HepG2 (cell line): ENCODE measurements around the gene BZW1. TPM values are rescaled to one million over a fixed set of nuclear protein-coding genes. Genes with fewer than 3 reads are reported as not detected.

Experiments
- ATAC-seq: fragments of 200-7000 bp; cut with Tn5 transposase; 3 replicates; pipeline ENCODE4 v1.9.1; 2020; ENCODE audit warnings: mild to moderate bottlenecking, moderate library complexity
- BruUV-seq: library from RNA; stranded (reverse); fragments of 400-500 nt; replicated peaks from 2 replicates; lab custom pipeline; 2021; lab: Mats Ljungman, UMichigan
- CTCF ChIA-PET: fragments of 300-600 bp; formaldehyde crosslinking; extraction: SDS; loops from one replicate; lab custom pipeline; 2021; ENCODE audit warnings: low total read pairs, inconsistent platforms, low intra/inter-chr PET ratio; lab: Yijun Ruan, JAX
- POLR2A ChIA-PET: fragments of 350-600 bp; sonication (Branson Sonifier 250); formaldehyde crosslinking; loops from one replicate; lab custom pipeline; 2020; ENCODE audit warnings: antibody characterized with exemption, inconsistent platforms; lab: Yijun Ruan, JAX
- DNase-seq: peaks from one replicate; pipeline ENCODE4 v3.0.0-alpha.2; 2015; ENCODE audit warnings: low spot score
- FAIRE-seq: peaks from 3 replicates; lab custom pipeline; 2011; peaks lifted over from hg19 to GRCh38; lab: Jason Lieb, UNC
- H2AFZ ChIP-seq: one replicate; pipeline ENCODE4 v1.6.1; 2011; ENCODE audit warnings: low read length, inconsistent platforms
- H3K27ac ChIP-seq: fragments of 300-600 bp; 3 replicates; pipeline ENCODE4 v1.8.0; 2011; ENCODE audit warnings: mixed run types, mild to moderate bottlenecking, mixed read lengths, low read length, inconsistent platforms; ENCODE audit not compliant: insufficient read depth; ENCODE audit errors: extremely low read length
- H3K27me3 ChIP-seq, 2 experiments: fragments of 200-600 bp in 1 of 2; 2 replicates in 1 of 2; 3 replicates in 1 of 2; pipeline versions ENCODE4 v1.6.0 to v1.8.0; 2011; ENCODE audit warnings: low read length in 2 of 2, mild to moderate bottlenecking in 2 of 2, moderate library complexity in 2 of 2, inconsistent platforms in 1 of 2; ENCODE audit not compliant: insufficient read depth in 2 of 2, control insufficient read depth in 1 of 2
- H3K36me3 ChIP-seq, 2 experiments: fragments of 200-600 bp in 1 of 2; replicated peaks in 1 of 2; 2 replicates in 1 of 2; 3 replicates in 1 of 2; pipeline versions ENCODE4 v1.5.1 to v1.8.0; 2011; ENCODE audit warnings: low read length in 2 of 2, inconsistent platforms in 1 of 2; ENCODE audit not compliant: insufficient read depth in 2 of 2, control insufficient read depth in 1 of 2
- H3K4me1 ChIP-seq: 2 replicates; pipeline ENCODE4 v1.5.1; 2012; ENCODE audit warnings: low read length, inconsistent platforms; ENCODE audit not compliant: insufficient read depth
- H3K4me2 ChIP-seq: 2 replicates; pipeline ENCODE4 v1.6.0; 2011; ENCODE audit warnings: low read depth, low read length, inconsistent platforms
- H3K4me3 ChIP-seq, 3 experiments: fragments of 200-600 bp in 1 of 3; sonication (generic), shearing (Covaris generic) in 1 of 3; replicated peaks in 1 of 3; 2 replicates each; pipeline ENCODE4 v1.5.1; 2011 to 2016; ENCODE audit warnings: low read length in 3 of 3, inconsistent platforms in 2 of 3, low read depth in 2 of 3, mild to moderate bottlenecking in 2 of 3, control low read depth in 1 of 3, mixed read lengths in 1 of 3; ENCODE audit not compliant: insufficient read depth in 1 of 3
- H3K79me2 ChIP-seq: one replicate; pipeline ENCODE4 v1.6.1; 2011; ENCODE audit warnings: low read length, inconsistent platforms; ENCODE audit not compliant: insufficient read depth
- H3K9ac ChIP-seq: 2 replicates; pipeline ENCODE4 v1.6.0; 2011; ENCODE audit warnings: mild to moderate bottlenecking, low read depth, low read length, inconsistent platforms; ENCODE audit not compliant: insufficient read depth
- H3K9me3 ChIP-seq: 2 replicates; pipeline ENCODE4 v1.5.1; 2012; ENCODE audit warnings: mild to moderate bottlenecking, low read length
- H4K20me1 ChIP-seq: 2 replicates; pipeline ENCODE4 v1.6.0; 2011; ENCODE audit warnings: inconsistent platforms, mild to moderate bottlenecking, low read length, moderate library complexity; ENCODE audit not compliant: insufficient read depth
- DR1 ChIP-seq: sonication (generic); formaldehyde crosslinking; IDR thresholded peaks from 2 replicates; pipeline ENCODE4 v1.8.0; 2021; ENCODE audit warnings: mild to moderate bottlenecking, missing genetic modification reagents, inconsistent platforms
- ELF4 ChIP-seq: sonication (generic); formaldehyde crosslinking; IDR thresholded peaks from 2 replicates; pipeline ENCODE4 v1.5.0; 2020; ENCODE audit warnings: missing genetic modification reagents, mild to moderate bottlenecking, moderate library complexity, borderline replicate concordance
- MED1 ChIP-seq: sonication (generic); formaldehyde crosslinking; IDR thresholded peaks from 2 replicates; pipeline ENCODE4 v1.4.0; 2020; ENCODE audit warnings: missing genetic modification reagents
- PITX1 ChIP-seq: sonication (generic); formaldehyde crosslinking; IDR thresholded peaks from 2 replicates; pipeline ENCODE4 v1.5.1; 2020; ENCODE audit warnings: mild to moderate bottlenecking, missing genetic modification reagents
- REXO4 ChIP-seq: sonication (generic); formaldehyde crosslinking; IDR thresholded peaks from 2 replicates; pipeline ENCODE4 v1.8.0; 2022; ENCODE audit warnings: missing genetic modification reagents, mild to moderate bottlenecking, borderline replicate concordance
- ZMYM3 ChIP-seq: sonication (generic); formaldehyde crosslinking; IDR thresholded peaks from 2 replicates; pipeline ENCODE4 v1.5.1; 2020; ENCODE audit warnings: mild to moderate bottlenecking, missing genetic modification reagents
- ZNF333 ChIP-seq: sonication (generic); formaldehyde crosslinking; IDR thresholded peaks from 2 replicates; pipeline ENCODE4 v1.4.0; 2020; ENCODE audit warnings: mild to moderate bottlenecking, missing genetic modification reagents, borderline replicate concordance
- ZNF713 ChIP-seq: sonication (generic); formaldehyde crosslinking; IDR thresholded peaks from 2 replicates; pipeline ENCODE4 v1.4.0; 2020; ENCODE audit warnings: mild to moderate bottlenecking, missing genetic modification reagents
- WGBS: methylation state at CpG from one replicate; pipeline ENCODE4 v1.1.6; 2017; ENCODE audit warnings: low lambda C conversion rate; 5-methylcytosine and 5-hydroxymethylcytosine counted together
- in situ Hi-C: cut with HindIII; loops from 2 replicates; pipeline ENCODE4 v1.10.0; 2017; ENCODE audit warnings: low pct_unique_long_range_greater_than_20kb; ENCODE audit not compliant: extremely low pct_ligation_motif_present
- intact Hi-C: fragments of 100-400 bp; cut with micrococcal nuclease; formaldehyde crosslinking; loops from one replicate; pipeline ENCODE4 v1.10.0; 2022; ENCODE audit not compliant: unreplicated experiment
- polyA plus RNA-seq, 8 experiments: library from polyadenylated mRNA; depleted of rRNA in 3 of 8; stranded (reverse) in 7 of 8; unstranded in 1 of 8; fragments of >200 nt; fragmentation: Illumina TruSeq in 4 of 8; extraction: Trizol in 4 of 8; gene quantifications; 2 replicates each; pipeline versions ENCODE4 v1.2.1 to v1.2.3, GENCODE V29; 2011 to 2016; ENCODE audit warnings: low read depth in 4 of 8, missing spikeins in 1 of 8, mixed read lengths in 1 of 8; ENCODE audit not compliant: insufficient read depth in 1 of 8
- total RNA-seq, 5 experiments: library from RNA; depleted of rRNA; stranded (reverse); fragments of >200 nt; fragmentation: Illumina TruSeq; extraction: Trizol; gene quantifications; 2 replicates each; pipeline ENCODE4 v1.2.3, GENCODE V29; 2016; ENCODE audit warnings: low read depth in 1 of 5
- TF ChIP-seq, protein P1 (sequence below): sonication (generic); formaldehyde crosslinking; IDR thresholded peaks from 2 replicates; pipeline ENCODE4 v1.4.0; 2020; ENCODE audit warnings: mild to moderate bottlenecking, missing genetic modification reagents
- TF ChIP-seq, protein P2 (sequence below): sonication (generic); formaldehyde crosslinking; IDR thresholded peaks from 2 replicates; pipeline ENCODE4 v1.5.0; 2020; ENCODE audit warnings: mild to moderate bottlenecking, low read depth, missing genetic modification reagents, borderline replicate concordance

Gene BZW1
- total and polyA plus RNA-seq, 2 of the 13 experiments (the other 11 are each of a cell fraction or from before 2014, with no cell fraction given) = 106 to 384 TPM

DNA sequence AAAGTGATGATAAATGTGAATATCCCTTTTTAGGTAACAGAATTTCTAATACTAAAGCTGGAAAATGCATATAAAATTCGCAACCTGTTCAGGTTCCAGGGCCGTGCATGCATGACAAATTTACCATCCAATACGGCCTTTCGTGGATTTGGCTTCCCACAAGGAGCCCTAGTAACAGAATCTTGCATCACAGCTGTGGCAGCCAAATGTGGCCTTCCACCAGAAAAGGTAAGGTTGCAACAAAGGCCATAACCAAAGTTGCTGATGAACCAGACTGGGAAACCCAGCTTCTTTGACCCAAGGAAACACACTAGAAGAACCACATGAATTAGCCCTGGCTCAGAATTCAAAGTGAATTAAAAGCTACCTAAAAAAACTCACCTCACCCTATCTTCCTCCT lies 49.6 kb upstream of the BZW1 start:
- Histone ChIP-seq H3K9me3 (no peaks in the 10 kb centered on the region), H3K27ac (no peak overlapping the region), H2AFZ (no peak overlapping the region), H4K20me1 (no peaks in the 10 kb centered on the region), H3K79me2 (no peaks in the 10 kb centered on the region), H3K4me2 (no peak overlapping the region), H3K27me3 (peaks cover 0 to 8% of the 10 kb centered on the region in 2 experiments; a peak in 1 of 5 replicates), H3K4me3 (no peak overlapping the region), H3K36me3 (no peaks in the 10 kb centered on the region), H3K9ac (no peak overlapping the region), H3K4me1 (peaks cover 60% of the 10 kb centered on the region)
- ATAC-seq = no peak
- CTCF ChIA-PET = no interaction called here
- no peak for FAIRE-seq
- in situ Hi-C loops (no loop called here), intact Hi-C loops (loop anchor here (2.0 kb wide), 1 partner anchor 15 kb away; no protein-coding TSS in a partner anchor)
- POLR2A ChIA-PET = interaction anchor here (1.1 kb wide), 1 partner anchor 15 kb away, joined by 3 read pairs; no protein-coding TSS in a partner anchor
- no peak for TF ChIP-seq REXO4
- no peak for TF ChIP-seq DR1
- TF ChIP-seq, protein P1, sequence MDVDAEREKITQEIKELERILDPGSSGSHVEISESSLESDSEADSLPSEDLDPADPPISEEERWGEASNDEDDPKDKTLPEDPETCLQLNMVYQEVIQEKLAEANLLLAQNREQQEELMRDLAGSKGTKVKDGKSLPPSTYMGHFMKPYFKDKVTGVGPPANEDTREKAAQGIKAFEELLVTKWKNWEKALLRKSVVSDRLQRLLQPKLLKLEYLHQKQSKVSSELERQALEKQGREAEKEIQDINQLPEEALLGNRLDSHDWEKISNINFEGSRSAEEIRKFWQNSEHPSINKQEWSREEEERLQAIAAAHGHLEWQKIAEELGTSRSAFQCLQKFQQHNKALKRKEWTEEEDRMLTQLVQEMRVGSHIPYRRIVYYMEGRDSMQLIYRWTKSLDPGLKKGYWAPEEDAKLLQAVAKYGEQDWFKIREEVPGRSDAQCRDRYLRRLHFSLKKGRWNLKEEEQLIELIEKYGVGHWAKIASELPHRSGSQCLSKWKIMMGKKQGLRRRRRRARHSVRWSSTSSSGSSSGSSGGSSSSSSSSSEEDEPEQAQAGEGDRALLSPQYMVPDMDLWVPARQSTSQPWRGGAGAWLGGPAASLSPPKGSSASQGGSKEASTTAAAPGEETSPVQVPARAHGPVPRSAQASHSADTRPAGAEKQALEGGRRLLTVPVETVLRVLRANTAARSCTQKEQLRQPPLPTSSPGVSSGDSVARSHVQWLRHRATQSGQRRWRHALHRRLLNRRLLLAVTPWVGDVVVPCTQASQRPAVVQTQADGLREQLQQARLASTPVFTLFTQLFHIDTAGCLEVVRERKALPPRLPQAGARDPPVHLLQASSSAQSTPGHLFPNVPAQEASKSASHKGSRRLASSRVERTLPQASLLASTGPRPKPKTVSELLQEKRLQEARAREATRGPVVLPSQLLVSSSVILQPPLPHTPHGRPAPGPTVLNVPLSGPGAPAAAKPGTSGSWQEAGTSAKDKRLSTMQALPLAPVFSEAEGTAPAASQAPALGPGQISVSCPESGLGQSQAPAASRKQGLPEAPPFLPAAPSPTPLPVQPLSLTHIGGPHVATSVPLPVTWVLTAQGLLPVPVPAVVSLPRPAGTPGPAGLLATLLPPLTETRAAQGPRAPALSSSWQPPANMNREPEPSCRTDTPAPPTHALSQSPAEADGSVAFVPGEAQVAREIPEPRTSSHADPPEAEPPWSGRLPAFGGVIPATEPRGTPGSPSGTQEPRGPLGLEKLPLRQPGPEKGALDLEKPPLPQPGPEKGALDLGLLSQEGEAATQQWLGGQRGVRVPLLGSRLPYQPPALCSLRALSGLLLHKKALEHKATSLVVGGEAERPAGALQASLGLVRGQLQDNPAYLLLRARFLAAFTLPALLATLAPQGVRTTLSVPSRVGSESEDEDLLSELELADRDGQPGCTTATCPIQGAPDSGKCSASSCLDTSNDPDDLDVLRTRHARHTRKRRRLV (CRISPR knock-in tag) = no peak
- TF ChIP-seq ZMYM3 (CRISPR knock-in tag) = no peak
- TF ChIP-seq ELF4 (CRISPR knock-in tag) = no peak
- no peak for TF ChIP-seq PITX1 (CRISPR knock-in tag)
- no peak for TF ChIP-seq ZNF713 (CRISPR knock-in tag)
- TF ChIP-seq ZNF333 (CRISPR knock-in tag) = no peak
- TF ChIP-seq, protein P2, sequence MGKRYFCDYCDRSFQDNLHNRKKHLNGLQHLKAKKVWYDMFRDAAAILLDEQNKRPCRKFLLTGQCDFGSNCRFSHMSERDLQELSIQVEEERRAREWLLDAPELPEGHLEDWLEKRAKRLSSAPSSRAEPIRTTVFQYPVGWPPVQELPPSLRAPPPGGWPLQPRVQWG (CRISPR knock-in tag) = no peak
- no peak for TF ChIP-seq MED1 (CRISPR knock-in tag)
- 51% methylated on average over 4 of the region's 4 CpGs for WGBS
- BruUV-seq = no TSS peak
- no peak for DNase-seq
